H1 (cell line): ENCODE measurements around the gene C11orf42.

Source experiments
- BACH1 ChIP-seq: IDR thresholded peaks from 2 replicates; pipeline ENCODE4 v1.6.1; 2012; ENCODE audit warnings: low read length, improper control_type of control experiment
- CTCF ChIP-seq, 3 experiments: IDR thresholded peaks; 1 replicate in 2 of 3; 2 replicates in 1 of 3; pipeline versions ENCODE4 v1.5.1 to v1.6.1; 2011; ENCODE audit warnings: low read length in 3 of 3, mild to moderate bottlenecking in 3 of 3, inconsistent platforms in 2 of 3, low read depth in 1 of 3, moderate library complexity in 1 of 3; ENCODE audit not compliant: insufficient read depth in 1 of 3; ENCODE audit errors: control extremely low read depth in 1 of 3
- EP300 ChIP-seq, 2 experiments: IDR thresholded peaks; 1 replicate in 1 of 2; 2 replicates in 1 of 2; pipeline ENCODE4 v1.6.1; 2011 to 2012; ENCODE audit warnings: low read depth in 2 of 2, low read length in 2 of 2, mild to moderate bottlenecking in 2 of 2, borderline replicate concordance in 1 of 2, inconsistent platforms in 1 of 2, moderate library complexity in 1 of 2
- MAX ChIP-seq: IDR thresholded peaks from 2 replicates; pipeline ENCODE4 v1.6.1; 2012; ENCODE audit warnings: inconsistent platforms
- POLR2A ChIP-seq, 2 experiments: IDR thresholded peaks; 1 replicate in 1 of 2; 2 replicates in 1 of 2; pipeline ENCODE4 v1.6.1; 2011; ENCODE audit warnings: low read depth in 2 of 2, low read length in 2 of 2, mild to moderate bottlenecking in 2 of 2; ENCODE audit errors: control extremely low read depth in 1 of 2
- TBP ChIP-seq: IDR thresholded peaks from 2 replicates; pipeline ENCODE4 v1.6.1; 2011; ENCODE audit warnings: low read depth, low read length, improper control_type of control experiment

GRCh38 chr11:6253197-6253596 is 47.8 kb downstream of the C11orf42 start:
- no peak for TF ChIP-seq EP300 (IDR thresholded peaks at IDR 0.05; ENCODE audit: borderline replicate concordance in 1 of 2, low read depth in 2 of 2, low read length in 2 of 2)
- TF ChIP-seq CTCF (IDR thresholded peaks at IDR 0.05; ENCODE audit: control extremely low read depth in 1 of 3, insufficient read depth in 1 of 3, low read depth in 1 of 3, low read length in 3 of 3), result no peak
- no peak for TF ChIP-seq POLR2A (IDR thresholded peaks at IDR 0.05; ENCODE audit: control extremely low read depth in 1 of 2, low read depth in 2 of 2, low read length in 2 of 2)
- no peak for TF ChIP-seq BACH1
- TF ChIP-seq MAX, result no peak
- TF ChIP-seq TBP, result no peak
